GM12865 (cell line): ENCODE results near the gene MOV10.
"Not testable (repeated sequence)": the region's sequence is repeated elsewhere in the genome, so short reads cannot be mapped to it uniquely, and the experiment has no call there.

Experiments
- DNase-seq: peaks from one replicate; pipeline ENCODE4 v3.0.0; 2010; ENCODE audit warnings: low read depth
- H3K4me3 ChIP-seq: 2 replicates; pipeline ENCODE4 v1.5.1; 2011; ENCODE audit warnings: mild to moderate bottlenecking, low read depth, low read length, control low read depth
- TF ChIP-seq, protein P1 (sequence below): IDR thresholded peaks from 2 replicates; pipeline ENCODE4 v1.5.1; 2011; ENCODE audit warnings: low read length, control low read depth, low read depth, inconsistent platforms; ENCODE audit not compliant: insufficient read depth; ENCODE audit errors: missing control alignments

The MOV10 gene

DNA sequence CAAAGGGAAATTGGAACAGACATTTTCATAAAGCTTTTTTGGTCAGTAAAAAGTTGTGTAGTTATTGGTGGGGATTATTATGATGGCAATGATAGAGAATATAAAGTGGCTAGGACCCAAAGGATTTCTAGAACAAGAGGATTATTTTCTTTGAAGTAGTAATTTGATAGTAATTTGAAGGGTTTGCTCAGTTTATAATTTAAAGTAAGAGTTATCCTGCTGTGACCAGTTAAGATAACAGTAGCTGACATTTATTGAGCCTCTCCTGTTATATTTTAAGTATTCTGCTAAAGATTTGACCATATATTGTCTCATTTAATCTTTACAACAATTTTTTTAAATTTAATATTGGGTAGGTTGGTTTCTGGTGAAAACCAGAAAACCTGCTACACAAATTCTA, 40.1 kb upstream of the MOV10 start:
- peak overlapping the region; percentile 8; the same call in 1 of the 2 replicates for H3K4me3 ChIP-seq
- no peak for DNase-seq
- TF ChIP-seq, protein P1, sequence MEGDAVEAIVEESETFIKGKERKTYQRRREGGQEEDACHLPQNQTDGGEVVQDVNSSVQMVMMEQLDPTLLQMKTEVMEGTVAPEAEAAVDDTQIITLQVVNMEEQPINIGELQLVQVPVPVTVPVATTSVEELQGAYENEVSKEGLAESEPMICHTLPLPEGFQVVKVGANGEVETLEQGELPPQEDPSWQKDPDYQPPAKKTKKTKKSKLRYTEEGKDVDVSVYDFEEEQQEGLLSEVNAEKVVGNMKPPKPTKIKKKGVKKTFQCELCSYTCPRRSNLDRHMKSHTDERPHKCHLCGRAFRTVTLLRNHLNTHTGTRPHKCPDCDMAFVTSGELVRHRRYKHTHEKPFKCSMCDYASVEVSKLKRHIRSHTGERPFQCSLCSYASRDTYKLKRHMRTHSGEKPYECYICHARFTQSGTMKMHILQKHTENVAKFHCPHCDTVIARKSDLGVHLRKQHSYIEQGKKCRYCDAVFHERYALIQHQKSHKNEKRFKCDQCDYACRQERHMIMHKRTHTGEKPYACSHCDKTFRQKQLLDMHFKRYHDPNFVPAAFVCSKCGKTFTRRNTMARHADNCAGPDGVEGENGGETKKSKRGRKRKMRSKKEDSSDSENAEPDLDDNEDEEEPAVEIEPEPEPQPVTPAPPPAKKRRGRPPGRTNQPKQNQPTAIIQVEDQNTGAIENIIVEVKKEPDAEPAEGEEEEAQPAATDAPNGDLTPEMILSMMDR: no peak

DNA sequence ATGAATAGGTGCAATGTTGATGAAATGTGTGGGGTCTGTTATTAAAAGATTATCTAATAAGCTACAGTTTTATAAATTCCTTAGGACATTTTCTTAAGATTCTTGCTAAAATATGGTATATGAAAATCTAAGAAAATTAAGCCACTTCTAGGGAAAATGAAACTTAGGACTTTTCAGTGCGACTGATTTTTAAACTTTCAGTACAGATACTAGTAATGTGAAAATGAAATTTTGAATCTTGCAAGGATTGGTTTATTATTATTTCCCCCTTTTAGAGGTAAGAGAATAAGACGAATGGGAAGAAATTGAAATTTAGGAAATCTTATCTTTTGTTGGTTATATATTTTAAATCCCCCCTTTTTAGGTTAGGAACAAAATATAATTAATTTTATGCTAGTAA, 38.4 kb upstream of the MOV10 start:
- TF ChIP-seq, protein P1: no peak
- peak; percentile 11 for DNase-seq
- peak overlapping the region; percentile 35 for H3K4me3 ChIP-seq

DNA sequence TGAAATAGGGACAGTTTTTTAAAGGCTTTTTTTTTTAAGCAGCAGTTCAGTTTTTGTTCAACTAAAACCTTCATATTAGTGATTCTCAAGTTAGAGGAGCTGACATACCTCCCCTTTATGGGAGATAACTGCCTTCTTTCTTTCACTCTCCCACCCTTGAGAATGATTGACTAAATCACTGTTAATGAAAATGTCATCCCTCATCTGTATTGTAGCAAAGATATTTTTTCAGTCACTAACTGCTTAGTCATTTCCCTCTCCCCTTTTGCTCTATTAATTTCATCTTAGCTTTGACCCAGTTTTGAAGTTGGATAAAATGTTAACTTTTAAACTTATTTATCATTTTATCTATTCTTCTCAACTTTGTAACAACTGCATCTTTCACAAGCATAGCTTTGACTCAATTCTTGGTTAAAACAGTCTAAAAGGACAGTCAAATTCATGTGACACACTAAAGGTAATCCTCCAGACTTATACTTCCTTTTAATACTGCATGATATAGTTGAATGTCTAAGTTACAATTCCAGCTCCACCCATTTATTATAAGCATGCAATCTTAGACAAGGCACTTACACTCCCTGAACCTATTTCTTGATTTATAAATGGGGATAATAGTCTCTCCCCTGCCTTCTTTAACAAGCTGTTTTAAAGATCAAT, 37.7 kb upstream of the MOV10 start:
- DNase-seq: no peak
- H3K4me3 ChIP-seq: no peak overlapping the region
- TF ChIP-seq, protein P1: no peak

DNA sequence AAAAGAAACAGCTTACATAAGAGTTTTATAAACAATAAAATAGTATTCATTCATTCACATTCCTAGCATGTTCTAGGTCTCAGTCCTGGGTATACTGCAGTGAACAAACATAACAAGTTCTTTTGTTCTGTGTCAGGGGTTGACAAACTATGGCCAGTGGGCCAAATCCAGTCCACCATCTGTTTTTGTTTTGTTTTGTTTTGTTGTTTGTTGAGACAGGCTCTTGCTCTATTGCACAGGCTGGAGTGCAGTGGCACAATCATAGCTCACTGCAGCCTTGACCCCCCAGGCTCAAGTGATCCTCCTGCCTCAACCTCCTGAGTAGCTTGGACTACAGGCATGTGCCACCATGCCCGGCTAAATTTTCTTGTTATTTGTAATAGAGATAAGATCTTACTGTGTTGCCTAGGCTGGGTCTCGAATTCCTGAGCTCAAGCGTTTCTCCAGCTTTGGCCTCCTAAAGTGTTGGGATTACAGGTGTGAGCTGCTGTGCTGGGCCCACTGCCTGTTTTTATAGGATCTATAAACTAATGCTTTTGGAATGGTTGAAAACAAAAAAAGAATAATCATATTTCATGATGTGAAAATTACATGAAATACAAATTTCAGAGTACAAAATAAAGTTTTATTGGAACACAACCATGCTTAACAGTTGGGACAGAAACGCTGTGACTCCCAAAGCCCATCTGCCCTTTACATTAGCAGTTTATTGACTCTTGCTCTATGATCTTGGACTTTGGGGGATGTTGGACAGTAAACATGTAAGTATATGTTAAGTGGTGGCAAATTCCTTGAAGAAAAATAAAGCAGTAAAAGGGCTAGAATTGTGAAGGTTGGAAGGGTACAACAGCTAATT, 37.0 kb upstream of the MOV10 start:
- TF ChIP-seq, protein P1: no peak
- DNase-seq: no peak
- no peak overlapping the region for H3K4me3 ChIP-seq

DNA sequence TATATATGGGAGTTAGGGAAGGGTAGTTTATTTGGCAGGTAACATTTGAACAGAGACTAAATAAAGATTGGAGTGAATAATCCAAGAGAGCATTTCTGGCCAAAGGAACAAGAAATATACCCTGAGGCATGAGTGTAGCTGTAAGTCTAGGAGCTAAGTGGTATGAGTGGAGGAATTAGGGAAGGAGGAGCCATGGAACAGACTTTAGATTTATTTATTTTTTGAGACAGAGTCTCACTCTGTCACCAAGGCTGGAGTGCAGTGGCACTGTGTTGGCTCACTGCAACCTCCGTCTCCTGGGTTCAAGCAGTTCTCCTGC, 36.4 kb upstream of the MOV10 start:
- no peak overlapping the region for H3K4me3 ChIP-seq
- TF ChIP-seq, protein P1: no peak
- no peak for DNase-seq

DNA sequence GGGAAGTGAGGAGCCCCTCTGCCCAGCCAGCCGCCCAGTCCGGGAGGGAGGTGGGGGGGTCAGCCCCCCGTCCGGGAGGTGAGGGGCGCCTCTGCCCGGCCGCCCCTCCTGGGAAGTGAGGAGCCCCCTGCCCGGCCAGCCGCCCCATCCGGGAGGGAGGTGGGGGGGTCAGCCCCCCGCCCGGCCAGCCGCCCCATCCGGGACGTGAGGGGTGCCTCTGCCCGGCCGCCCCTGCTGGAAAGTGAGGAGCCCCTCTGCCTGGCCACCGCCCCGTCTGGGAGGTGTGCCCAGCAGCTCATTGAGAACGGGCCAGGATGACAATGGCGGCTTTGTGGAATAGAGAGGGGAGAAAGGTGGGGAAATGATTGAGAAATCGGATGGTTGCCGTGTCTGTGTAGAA, 34.0 kb upstream of the MOV10 start:
- not testable (repeated sequence) for H3K4me3 ChIP-seq, DNase-seq

DNA sequence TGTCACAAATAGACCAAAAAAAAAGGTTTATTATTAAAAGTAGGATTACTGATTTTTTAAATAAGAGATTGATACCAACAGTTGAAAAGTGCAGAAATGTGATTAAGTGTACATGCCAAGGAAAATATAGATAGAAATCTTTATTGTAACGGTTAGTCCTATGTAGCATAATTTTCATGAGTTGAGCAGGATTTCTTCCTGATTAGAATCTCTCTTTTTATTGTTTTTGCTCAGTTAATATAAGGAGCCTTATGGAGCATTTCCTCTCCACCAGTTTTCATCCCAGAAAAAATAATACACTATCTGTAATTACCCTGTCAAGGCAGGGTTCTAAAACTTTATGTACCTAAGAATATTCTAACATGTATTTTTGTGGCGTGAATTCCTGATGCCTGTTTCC, 31.4 kb upstream of the MOV10 start:
- TF ChIP-seq, protein P1: no peak
- H3K4me3 ChIP-seq: no peak overlapping the region
- DNase-seq: no peak
